ENCODE measurements around the gene GPR37L1. TPM values are rescaled to one million over a fixed set of nuclear protein-coding genes. Genes with fewer than 3 reads are reported as not detected.

GPR37L1 gene
- total and polyA plus RNA-seq, 10 of the 15 experiments (the other 5 are each of a cell fraction or from before 2014, with no cell fraction given), result under 0.01 to 0.08 (median 0.02) TPM; not detected in 5

DNA sequence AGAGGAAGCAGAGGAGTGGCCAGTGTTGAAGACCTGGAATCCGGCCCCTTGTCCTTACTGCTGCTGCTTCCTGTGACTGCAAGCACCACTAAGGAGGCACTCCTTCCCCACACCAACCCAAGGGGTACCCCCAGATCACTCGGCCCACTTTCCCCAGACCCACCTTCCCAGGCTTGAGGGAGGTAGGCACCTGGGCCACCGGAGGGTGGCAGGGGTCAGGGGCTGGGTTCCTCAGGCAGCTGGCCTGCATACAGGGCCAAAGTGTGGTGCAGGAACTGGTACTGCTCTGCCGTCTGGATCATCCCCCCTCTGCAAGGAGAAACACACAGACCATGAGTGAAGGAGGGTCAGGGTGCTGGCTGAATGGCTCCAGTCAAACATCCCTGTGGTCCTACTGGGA, 25.7 kb downstream of the GPR37L1 start (continued):
- TF ChIP-seq, protein P1, sequence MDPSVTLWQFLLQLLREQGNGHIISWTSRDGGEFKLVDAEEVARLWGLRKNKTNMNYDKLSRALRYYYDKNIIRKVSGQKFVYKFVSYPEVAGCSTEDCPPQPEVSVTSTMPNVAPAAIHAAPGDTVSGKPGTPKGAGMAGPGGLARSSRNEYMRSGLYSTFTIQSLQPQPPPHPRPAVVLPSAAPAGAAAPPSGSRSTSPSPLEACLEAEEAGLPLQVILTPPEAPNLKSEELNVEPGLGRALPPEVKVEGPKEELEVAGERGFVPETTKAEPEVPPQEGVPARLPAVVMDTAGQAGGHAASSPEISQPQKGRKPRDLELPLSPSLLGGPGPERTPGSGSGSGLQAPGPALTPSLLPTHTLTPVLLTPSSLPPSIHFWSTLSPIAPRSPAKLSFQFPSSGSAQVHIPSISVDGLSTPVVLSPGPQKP (IDR thresholded peaks at IDR 0.05; ENCODE audit: low read depth, low read length), result no peak

- no peak overlapping the region for H3K4me2 ChIP-seq (ENCODE audit: control insufficient read depth, insufficient read depth)
- H3K36me3 ChIP-seq (ENCODE audit: control insufficient read depth in 2 of 2, insufficient read depth in 2 of 2, low read length in 1 of 2), result peaks cover 26 to 32% of the 10 kb centered on the region in 2 experiments; a peak in 3 of 4 replicates
- H2AFZ ChIP-seq (ENCODE audit: control insufficient read depth, low read depth, low read length), result no peak overlapping the region
- no peak overlapping the region for H3K27ac ChIP-seq (ENCODE audit: control insufficient read depth, insufficient read depth)
- BruUV-seq (replicated peaks), result no TSS peak
- H4K20me1 ChIP-seq (ENCODE audit: control insufficient read depth, insufficient read depth), result no peaks in the 10 kb centered on the region
- H3K9ac ChIP-seq (ENCODE audit: control insufficient read depth, insufficient read depth, low read length), result no peak overlapping the region
- no peaks in the 10 kb centered on the region for H3K27me3 ChIP-seq (replicated peaks in 1 of 2; ENCODE audit: control insufficient read depth in 2 of 2, insufficient read depth in 2 of 2, low read length in 1 of 2)
- 91% methylated on average over 3 of the region's 4 CpGs for WGBS (ENCODE audit: insufficient coverage, insufficient replicate concordance, low lambda C conversion rate, missing lambda C conversion rate)
- in situ Hi-C loops (cut with MboI), result no loop called here
- H3K9me3 ChIP-seq (replicated peaks; ENCODE audit: control insufficient read depth, insufficient read depth, low read length), result no peaks in the 10 kb centered on the region
- H3K4me3 ChIP-seq, result no peak overlapping the region
- intact Hi-C loops (cut with micrococcal nuclease; ENCODE audit: unreplicated experiment), result no loop called here
- ChIA-PET RAD21 (ENCODE audit: unreplicated experiment) (no interaction called here), SMC1A (ENCODE audit: uncharacterized antibody, unreplicated experiment) (no interaction called here), POLR2A (no interaction called here), CTCF (no interaction called here)
- FAIRE-seq, result no peak
- no peak for DNase-seq (ENCODE audit: low read depth, low spot score)
- ATAC-seq, result no peak
- no peaks in the 10 kb centered on the region for H3K79me2 ChIP-seq (ENCODE audit: control insufficient read depth, insufficient read depth, low read length)
- TF ChIP-seq RUNX3 (IDR thresholded peaks at IDR 0.05; ENCODE audit: low read length), result no peak
- peaks cover 7% of the 10 kb centered on the region for H3K4me1 ChIP-seq (ENCODE audit: control insufficient read depth, insufficient read depth, low read length)
Measured at GRCh38 chr1:202149566-202149965, 26.8 kb downstream of the GPR37L1 start.

DNA sequence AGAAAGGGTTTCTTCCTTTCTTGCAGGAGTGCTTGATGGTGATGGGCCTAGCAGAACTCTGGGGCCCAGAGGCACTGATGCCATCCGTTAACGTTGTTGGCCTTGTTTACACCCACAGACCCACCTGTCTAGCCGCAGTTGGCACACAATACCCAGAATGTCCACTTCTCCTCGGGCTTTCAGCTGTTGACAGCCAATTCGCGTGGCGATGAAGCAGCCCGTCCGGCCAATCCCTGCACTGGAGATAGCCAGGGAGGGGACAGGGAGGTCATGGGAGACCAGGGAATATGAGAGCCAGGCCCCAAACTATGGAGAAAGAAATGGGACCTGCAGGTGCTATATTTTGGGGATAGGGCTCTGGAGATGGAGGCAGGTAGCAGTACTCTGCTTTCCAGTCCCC, 27.5 kb downstream of the GPR37L1 start:
- no peaks in the 10 kb centered on the region for H3K27me3 ChIP-seq (replicated peaks in 1 of 2; ENCODE audit: control insufficient read depth in 2 of 2, insufficient read depth in 2 of 2, low read length in 1 of 2)
- TF ChIP-seq, protein P2, sequence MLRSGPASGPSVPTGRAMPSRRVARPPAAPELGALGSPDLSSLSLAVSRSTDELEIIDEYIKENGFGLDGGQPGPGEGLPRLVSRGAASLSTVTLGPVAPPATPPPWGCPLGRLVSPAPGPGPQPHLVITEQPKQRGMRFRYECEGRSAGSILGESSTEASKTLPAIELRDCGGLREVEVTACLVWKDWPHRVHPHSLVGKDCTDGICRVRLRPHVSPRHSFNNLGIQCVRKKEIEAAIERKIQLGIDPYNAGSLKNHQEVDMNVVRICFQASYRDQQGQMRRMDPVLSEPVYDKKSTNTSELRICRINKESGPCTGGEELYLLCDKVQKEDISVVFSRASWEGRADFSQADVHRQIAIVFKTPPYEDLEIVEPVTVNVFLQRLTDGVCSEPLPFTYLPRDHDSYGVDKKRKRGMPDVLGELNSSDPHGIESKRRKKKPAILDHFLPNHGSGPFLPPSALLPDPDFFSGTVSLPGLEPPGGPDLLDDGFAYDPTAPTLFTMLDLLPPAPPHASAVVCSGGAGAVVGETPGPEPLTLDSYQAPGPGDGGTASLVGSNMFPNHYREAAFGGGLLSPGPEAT (IDR thresholded peaks at IDR 0.05; ENCODE audit: low read depth), result no peak
- TF ChIP-seq, protein P3, sequence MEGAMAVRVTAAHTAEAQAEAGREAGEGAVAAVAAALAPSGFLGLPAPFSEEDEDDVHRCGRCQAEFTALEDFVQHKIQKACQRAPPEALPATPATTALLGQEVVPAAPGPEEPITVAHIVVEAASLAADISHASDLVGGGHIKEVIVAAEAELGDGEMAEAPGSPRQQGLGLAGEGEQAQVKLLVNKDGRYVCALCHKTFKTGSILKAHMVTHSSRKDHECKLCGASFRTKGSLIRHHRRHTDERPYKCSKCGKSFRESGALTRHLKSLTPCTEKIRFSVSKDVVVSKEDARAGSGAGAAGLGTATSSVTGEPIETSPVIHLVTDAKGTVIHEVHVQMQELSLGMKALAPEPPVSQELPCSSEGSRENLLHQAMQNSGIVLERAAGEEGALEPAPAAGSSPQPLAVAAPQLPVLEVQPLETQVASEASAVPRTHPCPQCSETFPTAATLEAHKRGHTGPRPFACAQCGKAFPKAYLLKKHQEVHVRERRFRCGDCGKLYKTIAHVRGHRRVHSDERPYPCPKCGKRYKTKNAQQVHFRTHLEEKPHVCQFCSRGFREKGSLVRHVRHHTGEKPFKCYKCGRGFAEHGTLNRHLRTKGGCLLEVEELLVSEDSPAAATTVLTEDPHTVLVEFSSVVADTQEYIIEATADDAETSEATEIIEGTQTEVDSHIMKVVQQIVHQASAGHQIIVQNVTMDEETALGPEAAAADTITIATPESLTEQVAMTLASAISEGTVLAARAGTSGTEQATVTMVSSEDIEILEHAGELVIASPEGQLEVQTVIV (IDR thresholded peaks at IDR 0.05; ENCODE audit: borderline replicate concordance, partially characterized antibody), result no peak
- TF ChIP-seq, protein P4, sequence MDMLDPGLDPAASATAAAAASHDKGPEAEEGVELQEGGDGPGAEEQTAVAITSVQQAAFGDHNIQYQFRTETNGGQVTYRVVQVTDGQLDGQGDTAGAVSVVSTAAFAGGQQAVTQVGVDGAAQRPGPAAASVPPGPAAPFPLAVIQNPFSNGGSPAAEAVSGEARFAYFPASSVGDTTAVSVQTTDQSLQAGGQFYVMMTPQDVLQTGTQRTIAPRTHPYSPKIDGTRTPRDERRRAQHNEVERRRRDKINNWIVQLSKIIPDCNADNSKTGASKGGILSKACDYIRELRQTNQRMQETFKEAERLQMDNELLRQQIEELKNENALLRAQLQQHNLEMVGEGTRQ (IDR thresholded peaks at IDR 0.05; ENCODE audit: borderline replicate concordance, low read depth, low read length), result no peak
- no peak for TF ChIP-seq POLR2AphosphoS5 (IDR thresholded peaks at IDR 0.05; ENCODE audit: low read length)
- no peak for TF ChIP-seq HDAC2 (IDR thresholded peaks at IDR 0.05)
- TF ChIP-seq NBN (IDR thresholded peaks at IDR 0.05), result no peak
- no peak for TF ChIP-seq ATF7 (IDR thresholded peaks at IDR 0.05; ENCODE audit: low read depth)

More for the DNA sequence above, 27.5 kb downstream of the GPR37L1 start:
- no peak overlapping the region for H3K4me2 ChIP-seq (ENCODE audit: control insufficient read depth, insufficient read depth)
- no peaks in the 10 kb centered on the region for H3K9me3 ChIP-seq (replicated peaks; ENCODE audit: control insufficient read depth, insufficient read depth, low read length)
- H3K27ac ChIP-seq (ENCODE audit: control insufficient read depth, insufficient read depth), result no peak overlapping the region
- FAIRE-seq (no peak), ATAC-seq (no peak), DNase-seq (ENCODE audit: low read depth, low spot score) (no peak)
- intact Hi-C loops (cut with micrococcal nuclease; ENCODE audit: unreplicated experiment), result no loop called here
- in situ Hi-C loops (cut with MboI), result no loop called here
- H3K9ac ChIP-seq (ENCODE audit: control insufficient read depth, insufficient read depth, low read length), result no peak overlapping the region
- no peak overlapping the region for H3K4me3 ChIP-seq
- no TSS peak for BruUV-seq (replicated peaks)
- H2AFZ ChIP-seq (ENCODE audit: control insufficient read depth, low read depth, low read length), result no peak overlapping the region
- peaks cover 9% of the 10 kb centered on the region for H3K4me1 ChIP-seq (ENCODE audit: control insufficient read depth, insufficient read depth, low read length)
- H3K79me2 ChIP-seq (ENCODE audit: control insufficient read depth, insufficient read depth, low read length), result no peaks in the 10 kb centered on the region
- POLR2A ChIA-PET, result no interaction called here
- CTCF ChIA-PET, result no interaction called here
- SMC1A ChIA-PET (ENCODE audit: uncharacterized antibody, unreplicated experiment), result no interaction called here
- H3K36me3 ChIP-seq (ENCODE audit: control insufficient read depth in 2 of 2, insufficient read depth in 2 of 2, low read length in 1 of 2), result peaks cover 31 to 36% of the 10 kb centered on the region in 2 experiments; a peak in 3 of 4 replicates
- no peaks in the 10 kb centered on the region for H4K20me1 ChIP-seq (ENCODE audit: control insufficient read depth, insufficient read depth)
- RAD21 ChIA-PET (ENCODE audit: unreplicated experiment), result no interaction called here
- WGBS (ENCODE audit: insufficient coverage, insufficient replicate concordance, low lambda C conversion rate, missing lambda C conversion rate), result 96% methylated on average over 9 of the region's 9 CpGs
